Stimulated activated CD8-positive, alpha-beta memory T cell treated with anti-CD3 and anti-CD28 coated beads, Interleukin-12 subunit alpha, Interleukin-12 subunit beta, amount 100 ng/mL, for 4 hours (primary cell): ENCODE data around the gene ENG.
"Not testable (repeated sequence)": the region's sequence is repeated elsewhere in the genome, so short reads cannot be mapped to it uniquely, and the experiment has no call there.

Experiments
- DNase-seq: peaks from one replicate; pipeline ENCODE4 v3.0.0-alpha.2; 2020; ENCODE audit warnings: low read depth

Gene ENG

GRCh38 chr9:127854184-127854806, at the start of gene ENG:
TSS of gene ENG (minus strand) at chr9:127854658. CDS start at chr9:127854355, 303 bp downstream.
- no peak for DNase-seq

- DNase-seq: no peak
Measured at GRCh38 chr9:127903557-127904475, 49.4 kb upstream of the ENG start.

- DNase-seq: peak; percentile 62
Measured at GRCh38 chr9:127899128-127899943, 44.9 kb upstream of the ENG start, which contains the start of gene ST6GALNAC6. TSS of gene ST6GALNAC6 (minus strand) at chr9:127899603. CDS start at chr9:127897981, 1,622 bp downstream.

GRCh38 chr9:127898433-127899127, 44.1 kb upstream of the ENG start:
- no peak for DNase-seq

- DNase-seq: no peak
Measured at GRCh38 chr9:127897193-127897692, 42.8 kb upstream of the ENG start.

GRCh38 chr9:127896395-127897192, 42.1 kb upstream of the ENG start:
- DNase-seq: no peak

- no peak for DNase-seq
Measured at GRCh38 chr9:127895811-127896210, 41.4 kb upstream of the ENG start.

- DNase-seq: no peak
Measured at GRCh38 chr9:127893392-127893791, 38.9 kb upstream of the ENG start.

GRCh38 chr9:127892831-127893230, 38.4 kb upstream of the ENG start:
- no peak for DNase-seq

- no peak for DNase-seq
Measured at GRCh38 chr9:127890053-127890452, 35.6 kb upstream of the ENG start.

GRCh38 chr9:127887792-127888191, 33.3 kb upstream of the ENG start:
- DNase-seq: no peak

- DNase-seq: no peak
Measured at GRCh38 chr9:127886401-127886972, 32.0 kb upstream of the ENG start.

- no peak for DNase-seq
Measured at GRCh38 chr9:127885508-127886281, 31.2 kb upstream of the ENG start.

GRCh38 chr9:127884976-127885490, 30.6 kb upstream of the ENG start:
- no peak for DNase-seq

GRCh38 chr9:127884427-127884911, 30.0 kb upstream of the ENG start:
- DNase-seq: no peak

- no peak for DNase-seq
Measured at GRCh38 chr9:127883959-127884358, 29.5 kb upstream of the ENG start.

- not testable (repeated sequence) for DNase-seq
Measured at GRCh38 chr9:127881715-127882114, 27.3 kb upstream of the ENG start.

- no peak for DNase-seq
Measured at GRCh38 chr9:127880143-127880542, 25.7 kb upstream of the ENG start.
